Glomerular visceral epithelial cell (primary cell): ENCODE measurements around the gene GARIN5A.

Source experiments
- DNase-seq: peaks from one replicate; pipeline ENCODE4 v3.0.0-alpha.2; 2016; ENCODE audit errors: extremely low spot score

GARIN5A gene

DNA sequence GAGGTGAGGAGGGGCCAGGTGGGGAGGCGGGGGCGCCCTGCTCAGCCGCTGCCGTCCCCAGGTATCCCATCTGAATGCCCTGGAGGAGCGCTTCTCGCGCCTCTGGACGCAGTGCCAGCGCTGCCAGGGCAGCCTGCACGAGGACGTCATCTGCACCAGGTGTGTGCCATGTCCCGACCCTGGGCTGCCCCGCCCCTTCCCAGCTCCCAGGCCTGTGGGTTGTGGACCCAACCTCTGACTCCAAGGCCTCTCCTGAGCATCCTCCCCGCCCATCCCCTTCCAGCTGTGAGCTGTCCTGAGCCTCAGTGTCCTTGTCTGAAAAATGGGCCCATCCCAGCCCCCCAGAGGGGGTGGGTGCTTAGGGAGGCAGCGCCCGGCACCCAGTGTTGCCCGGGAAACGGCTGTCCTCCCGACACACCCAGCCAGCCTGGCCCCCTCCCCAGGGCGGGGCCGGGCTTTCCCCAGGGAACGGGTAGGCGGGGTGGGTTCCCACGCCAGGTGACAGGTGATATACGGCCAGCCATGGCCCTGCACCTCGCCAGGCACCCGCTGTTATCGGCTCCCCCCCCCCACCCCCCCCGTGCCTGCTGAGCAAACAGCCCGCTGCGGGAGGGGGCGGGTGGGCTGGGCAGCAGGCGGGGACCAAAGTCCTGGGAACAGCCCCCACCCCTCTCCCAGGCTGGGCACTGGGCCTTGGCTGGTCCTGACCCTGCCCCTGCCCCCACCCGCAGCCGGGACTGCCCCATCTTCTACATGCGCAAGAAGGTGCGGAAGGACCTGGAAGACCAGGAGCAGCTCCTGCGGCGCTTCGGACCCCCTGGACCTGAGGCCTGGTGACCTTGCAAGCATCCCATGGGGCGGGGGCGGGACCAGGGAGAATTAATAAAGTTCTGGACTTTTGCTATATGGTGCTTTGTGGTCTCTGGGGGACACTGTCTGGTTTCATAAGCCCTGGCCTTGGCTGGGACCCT, 59.3 kb downstream of the GARIN5A start:
- DNase-seq: no peak
